WERI-Rb-1 (cell line): ENCODE results near the gene SPTLC3.

Experiments used
- DNase-seq: peaks from one replicate; pipeline ENCODE4 v3.0.0-alpha.2; 2020
- H3K27ac ChIP-seq: fragments of 250-450 bp; sonication (Bioruptor Pico); 2 replicates; pipeline ENCODE4 v1.5.1; 2020; ENCODE audit warnings: mild to moderate bottlenecking, moderate library complexity
- H3K27me3 ChIP-seq: fragments of 250-450 bp; sonication (Bioruptor Pico); 2 replicates; pipeline ENCODE4 v1.5.1; 2021; ENCODE audit warnings: mild to moderate bottlenecking, low read depth, moderate library complexity; ENCODE audit not compliant: insufficient read depth, severe bottlenecking
- H3K36me3 ChIP-seq: fragments of 250-450 bp; sonication (Bioruptor Pico); 2 replicates; pipeline ENCODE4 v1.5.1; 2020; ENCODE audit warnings: mild to moderate bottlenecking, moderate library complexity
- H3K4me3 ChIP-seq: 2 replicates; pipeline ENCODE4 v1.5.1; 2011; ENCODE audit warnings: low read depth, mild to moderate bottlenecking, control low read depth, low read length
- H3K9me3 ChIP-seq: fragments of 250-450 bp; sonication (Bioruptor Pico); 2 replicates; pipeline ENCODE4 v1.5.1; 2021; ENCODE audit warnings: mild to moderate bottlenecking, moderate library complexity; ENCODE audit not compliant: severe bottlenecking
- CTCF ChIP-seq: IDR thresholded peaks from 2 replicates; pipeline ENCODE4 v1.5.1; 2011; ENCODE audit warnings: low read depth, mild to moderate bottlenecking, control low read depth, inconsistent platforms, low read length

The SPTLC3 gene

GRCh38 chr20:13139459-13140150, 130.8 kb downstream of the SPTLC3 start:
- H3K4me3 ChIP-seq, result no peak overlapping the region
- no peak for TF ChIP-seq CTCF
- H3K36me3 ChIP-seq, result no peaks in the 10 kb centered on the region
- no peak for DNase-seq
- H3K9me3 ChIP-seq, result no peaks in the 10 kb centered on the region
- no peaks in the 10 kb centered on the region for H3K27me3 ChIP-seq
- H3K27ac ChIP-seq, result no peak overlapping the region

- Histone ChIP-seq H3K36me3 (no peaks in the 10 kb centered on the region), H3K27me3 (no peaks in the 10 kb centered on the region), H3K27ac (no peak overlapping the region), H3K4me3 (no peak overlapping the region), H3K9me3 (no peaks in the 10 kb centered on the region)
- no peak for DNase-seq
- TF ChIP-seq CTCF, result no peak
Measured at GRCh38 chr20:13140201-13140600, 131.4 kb downstream of the SPTLC3 start.

GRCh38 chr20:13140775-13141174, 132.0 kb downstream of the SPTLC3 start:
- Histone ChIP-seq H3K27me3 (no peaks in the 10 kb centered on the region), H3K27ac (no peak overlapping the region), H3K4me3 (no peak overlapping the region), H3K36me3 (no peaks in the 10 kb centered on the region), H3K9me3 (no peaks in the 10 kb centered on the region)
- DNase-seq, result no peak
- no peak for TF ChIP-seq CTCF

GRCh38 chr20:13141546-13141945, 132.8 kb downstream of the SPTLC3 start:
- H3K36me3 ChIP-seq, result no peaks in the 10 kb centered on the region

GRCh38 chr20:13142143-13142542, 133.4 kb downstream of the SPTLC3 start:
- Histone ChIP-seq H3K27ac (no peak overlapping the region), H3K36me3 (no peaks in the 10 kb centered on the region), H3K4me3 (no peak overlapping the region), H3K9me3 (no peaks in the 10 kb centered on the region), H3K27me3 (no peaks in the 10 kb centered on the region)
- DNase-seq, result no peak
- no peak for TF ChIP-seq CTCF

More at GRCh38 chr20:13141546-13141945, 132.8 kb downstream of the SPTLC3 start:
- no peak for DNase-seq
- Histone ChIP-seq H3K4me3 (no peak overlapping the region), H3K27me3 (no peaks in the 10 kb centered on the region), H3K9me3 (no peaks in the 10 kb centered on the region), H3K27ac (no peak overlapping the region)
- no peak for TF ChIP-seq CTCF
